SKM-1 (cell line): ENCODE measurements around the gene ZNF618.

Source experiments
- DNase-seq: peaks from one replicate; lab custom pipeline; 2025; ENCODE audit not compliant: unreplicated experiment; lab: John Stamatoyannopoulos, UW

ZNF618 gene

DNA sequence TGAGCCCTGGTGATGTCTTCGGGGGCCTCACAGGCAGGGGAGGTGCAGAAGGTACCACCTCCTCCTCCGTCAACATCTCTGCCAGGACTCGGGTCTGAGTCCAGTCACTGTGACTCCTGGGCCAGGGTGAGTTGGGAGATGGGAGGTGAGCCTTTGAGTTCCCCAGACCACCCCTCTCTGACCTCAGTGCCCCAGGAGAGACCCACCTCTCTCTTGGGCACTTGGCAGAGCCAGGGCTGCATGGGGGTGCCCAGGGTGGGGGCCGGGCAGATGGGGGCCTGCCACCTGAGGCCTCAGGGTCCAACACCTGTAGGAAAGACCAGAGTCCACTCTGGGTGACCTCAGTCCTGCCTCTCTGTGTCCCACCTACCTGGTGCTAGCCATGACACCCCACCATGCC is 216.2 kb downstream of the ZNF618 start:
- DNase-seq, result no peak

DNA sequence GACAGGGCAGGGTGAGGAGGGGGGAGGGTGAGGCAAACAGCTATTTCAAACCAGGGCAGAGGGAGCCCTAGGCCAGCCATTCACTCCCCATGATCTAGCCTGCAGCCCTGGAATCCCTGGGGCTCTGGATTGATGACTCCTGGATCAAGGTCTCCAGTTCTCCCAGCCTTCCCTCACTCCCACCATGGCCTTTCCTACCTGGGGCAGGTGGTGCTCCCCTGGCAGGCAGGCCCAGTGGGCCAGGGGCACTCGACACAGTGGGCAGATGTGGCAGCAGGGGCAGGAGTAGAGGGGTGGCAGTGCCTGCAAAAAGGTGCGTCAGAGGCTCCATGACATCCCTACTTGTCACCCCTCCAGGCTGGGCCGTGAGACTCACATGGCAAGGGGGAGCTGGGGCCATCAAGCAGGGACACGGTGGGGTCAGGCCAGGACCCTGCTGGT is 216.9 kb downstream of the ZNF618 start:
- no peak for DNase-seq

DNA sequence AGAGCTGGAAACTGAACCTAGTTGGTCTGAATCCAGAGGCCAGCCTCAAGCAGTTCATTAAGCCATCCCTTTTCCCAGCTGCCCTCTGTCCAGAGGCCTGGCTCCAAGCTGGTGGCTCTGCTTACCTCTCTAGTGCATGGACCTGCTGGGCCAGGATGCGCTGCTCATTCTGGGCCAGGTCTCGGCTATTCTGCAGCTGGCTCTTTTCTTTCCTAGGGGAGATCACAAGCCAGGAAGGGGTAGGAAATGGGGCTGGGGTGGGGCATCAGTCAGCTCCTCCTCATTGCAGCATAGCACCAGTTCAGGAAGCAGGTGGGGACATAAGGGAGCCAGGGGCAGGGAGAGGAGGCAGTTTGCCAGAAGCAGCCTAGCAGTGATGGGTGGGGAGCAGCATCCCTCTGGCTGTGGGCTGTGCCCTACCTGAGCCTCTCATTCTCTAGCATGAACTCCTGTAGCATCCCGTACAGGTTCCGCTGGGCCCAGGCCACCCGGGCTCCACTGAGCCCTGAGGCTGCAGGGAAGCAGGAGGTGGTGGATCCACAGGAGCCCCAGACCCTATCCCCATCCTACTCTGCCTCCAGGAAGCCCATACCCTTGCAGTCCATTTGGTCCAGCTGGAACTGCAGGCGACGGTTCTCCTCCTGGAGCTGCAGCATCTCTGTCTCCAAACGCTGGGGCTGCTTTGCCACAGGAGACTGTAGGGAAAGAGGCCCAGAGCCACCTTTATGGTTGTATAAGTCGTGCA is 217.8 kb downstream of the ZNF618 start:
- no peak for DNase-seq

DNA sequence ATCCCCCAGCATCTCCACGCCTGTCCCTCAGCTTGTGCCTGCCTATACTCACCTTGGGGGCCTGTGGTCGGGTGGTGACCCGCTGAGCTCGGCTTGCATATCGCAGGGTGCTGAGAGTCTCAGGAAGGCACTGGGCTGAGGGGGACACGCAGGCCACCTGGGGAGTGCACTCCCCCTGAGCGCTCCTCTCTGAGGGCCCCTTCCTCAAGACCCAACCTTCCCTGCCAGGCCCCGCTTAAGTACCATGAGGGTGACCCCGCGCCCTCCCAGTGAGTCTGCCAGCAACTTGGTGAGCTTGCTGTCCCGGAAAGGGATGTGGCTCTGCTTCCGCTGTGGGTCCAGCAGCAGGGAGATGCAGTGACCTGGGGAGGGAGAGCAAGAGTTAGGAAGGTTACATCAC is 218.9 kb downstream of the ZNF618 start:
- DNase-seq, result no peak

DNA sequence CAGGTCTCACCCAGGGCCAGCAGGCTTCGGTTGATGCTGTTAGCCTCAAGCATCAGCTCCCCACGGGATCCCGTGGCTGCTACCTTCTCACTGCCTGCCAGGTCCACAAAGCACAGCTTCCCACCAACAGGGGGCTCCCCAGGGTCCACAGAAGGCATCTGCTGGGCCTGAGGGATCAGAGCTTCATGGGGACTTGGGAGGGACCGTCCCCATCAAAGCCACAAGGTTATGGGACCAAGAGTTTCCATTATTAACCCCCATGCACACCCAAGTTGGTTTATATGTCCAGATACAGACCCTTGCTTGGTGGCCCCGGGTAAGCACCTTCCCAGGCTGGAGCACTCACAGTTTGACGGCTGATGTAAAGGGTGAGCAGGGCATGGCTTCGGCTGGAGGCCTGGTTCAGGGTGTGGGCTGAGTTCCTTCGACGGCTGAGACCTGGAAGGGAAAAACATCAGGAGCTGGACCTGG is 220.0 kb downstream of the ZNF618 start:
- no peak for DNase-seq

DNA sequence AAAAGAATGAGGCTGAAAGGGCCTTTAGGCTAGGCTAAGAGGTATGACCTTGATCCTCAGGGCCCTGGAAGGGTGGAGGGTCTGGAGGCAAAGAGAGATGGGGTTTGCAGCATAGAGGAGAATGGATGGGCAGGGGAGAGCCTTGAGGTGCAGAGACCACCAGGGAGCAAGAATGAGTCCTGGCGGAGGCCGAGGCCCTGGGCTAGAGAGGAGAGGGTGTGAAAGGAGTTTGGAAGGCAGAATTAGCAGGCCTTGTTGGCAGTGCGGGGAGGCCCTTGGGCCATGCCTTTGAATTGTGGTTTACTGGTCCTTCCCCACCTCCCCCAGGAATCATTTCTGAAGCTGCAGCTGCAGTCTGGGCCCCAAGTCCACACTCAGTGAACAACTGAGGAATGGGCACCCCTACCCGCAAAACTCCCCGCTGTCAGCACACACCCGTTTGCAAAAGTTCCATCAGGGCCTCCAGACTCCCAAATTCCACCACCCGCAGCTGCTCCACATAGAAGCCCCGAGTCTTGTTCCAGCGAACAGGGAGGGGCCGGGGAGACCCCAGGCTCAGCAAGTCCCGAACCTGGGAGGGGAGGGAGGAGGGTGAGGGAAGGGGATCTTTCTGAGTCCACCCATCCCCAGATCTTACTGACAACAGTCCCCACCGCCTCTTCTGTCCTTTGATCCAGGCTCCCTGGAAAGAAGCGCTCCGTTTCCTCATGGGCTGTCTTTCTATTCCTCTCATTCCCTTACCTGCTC is 220.9 kb downstream of the ZNF618 start:
- no peak for DNase-seq

DNA sequence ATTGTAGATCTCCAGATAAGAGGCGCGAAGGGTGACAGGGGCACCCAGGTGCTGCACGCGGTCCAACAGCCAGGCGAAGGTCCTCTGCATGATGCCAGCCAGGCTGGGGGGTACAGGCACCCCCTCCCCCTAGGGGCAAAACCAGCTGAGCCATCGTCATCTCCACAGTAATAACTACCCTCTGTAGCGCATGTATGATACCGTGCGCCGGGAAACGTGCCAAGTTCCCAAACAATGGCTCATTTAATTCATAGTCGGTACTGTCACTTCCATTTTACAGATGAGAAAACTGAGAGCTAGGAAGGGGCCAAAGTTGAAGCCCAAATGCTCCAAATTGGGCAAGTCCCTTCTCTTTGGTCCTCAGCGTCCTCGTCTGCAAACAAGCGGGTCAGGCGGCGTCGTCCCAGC is 221.5 kb downstream of the ZNF618 start:
- DNase-seq, result no peak

DNA sequence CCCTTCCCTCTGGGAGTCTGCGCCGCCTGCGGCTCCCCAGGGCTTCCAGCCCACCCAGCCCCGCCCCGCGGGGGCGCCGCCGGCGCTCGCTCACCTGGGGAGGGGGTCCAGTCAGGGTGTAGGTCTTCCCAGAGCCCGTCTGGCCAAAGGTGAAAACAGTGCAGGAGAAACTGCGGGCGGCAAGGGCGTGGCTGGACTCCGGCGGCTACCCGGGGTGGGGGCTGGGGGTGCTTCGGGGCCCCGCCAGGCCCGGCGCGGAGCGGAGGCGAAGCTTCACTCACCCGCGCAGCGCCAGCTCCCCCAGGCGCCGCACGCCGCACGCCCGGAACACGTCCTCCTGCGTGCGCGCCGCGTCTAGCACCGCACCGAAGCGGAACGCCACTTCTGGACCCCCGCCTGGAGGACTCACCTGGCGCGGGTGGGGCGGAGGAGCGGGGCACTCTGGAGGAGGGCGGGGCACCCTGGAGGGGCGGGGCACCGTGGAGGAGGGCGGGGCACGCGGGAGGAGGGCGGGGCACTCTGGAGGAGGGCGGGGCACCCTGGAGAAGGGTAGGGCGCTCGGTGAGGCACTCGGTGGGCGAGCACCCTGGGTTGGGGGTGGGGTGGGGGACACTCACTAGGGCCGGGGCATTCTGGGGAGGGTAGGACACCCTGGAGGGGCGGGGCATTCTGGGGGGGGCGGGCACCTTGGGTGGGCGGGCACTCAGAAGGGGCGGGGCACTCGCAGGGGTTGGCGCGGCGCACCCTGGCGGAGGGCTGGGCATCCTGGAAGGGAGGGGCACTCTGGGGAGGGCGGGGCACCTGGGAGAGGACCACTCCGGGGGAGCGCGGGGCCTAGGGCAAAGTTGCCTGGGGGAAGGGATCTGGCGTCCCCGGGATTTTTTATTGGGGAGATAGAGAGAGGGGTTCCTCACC is 222.2 kb downstream of the ZNF618 start:
- DNase-seq, result no peak

DNA sequence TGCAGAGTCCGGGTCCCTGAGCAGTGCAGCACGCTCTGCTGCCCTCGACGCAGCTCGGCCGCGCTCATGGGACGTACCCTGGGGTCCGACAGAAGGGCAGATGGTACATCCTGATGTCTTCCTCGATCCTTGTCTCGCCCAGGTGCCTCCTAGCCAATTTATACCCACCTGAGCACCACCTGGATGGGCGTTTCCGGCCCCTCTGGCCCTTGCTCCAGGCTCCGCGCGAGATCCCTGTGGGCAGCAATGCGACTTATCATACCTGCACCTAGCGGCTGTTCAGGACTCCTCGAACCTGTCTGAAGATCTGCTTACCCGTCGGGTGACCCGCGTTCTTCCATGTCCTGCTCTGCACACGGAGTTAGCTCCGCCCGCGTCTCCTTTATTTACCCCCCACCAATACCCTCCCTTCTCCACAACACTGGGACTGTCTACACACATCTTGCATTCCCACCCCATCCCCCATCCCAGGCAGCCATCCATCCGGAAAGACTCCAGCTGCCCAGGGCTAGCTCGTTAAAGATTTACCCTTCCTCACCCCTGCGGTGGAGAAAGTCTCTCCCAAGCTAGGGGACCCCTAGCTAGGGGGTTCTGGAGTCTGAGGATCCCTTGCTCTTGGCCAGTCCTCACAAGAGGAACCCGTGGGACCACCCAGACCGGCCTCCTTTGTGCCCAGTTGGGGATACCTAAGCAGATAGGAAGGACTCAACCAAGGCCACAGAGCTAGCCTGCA is 223.0 kb downstream of the ZNF618 start, which contains the start of gene KIF12:
TSS of gene KIF12 (minus strand) at position 357 of the 733 bp plus-strand sequence. CDS start at position 341, 16 bp downstream.
- no peak for DNase-seq

DNA sequence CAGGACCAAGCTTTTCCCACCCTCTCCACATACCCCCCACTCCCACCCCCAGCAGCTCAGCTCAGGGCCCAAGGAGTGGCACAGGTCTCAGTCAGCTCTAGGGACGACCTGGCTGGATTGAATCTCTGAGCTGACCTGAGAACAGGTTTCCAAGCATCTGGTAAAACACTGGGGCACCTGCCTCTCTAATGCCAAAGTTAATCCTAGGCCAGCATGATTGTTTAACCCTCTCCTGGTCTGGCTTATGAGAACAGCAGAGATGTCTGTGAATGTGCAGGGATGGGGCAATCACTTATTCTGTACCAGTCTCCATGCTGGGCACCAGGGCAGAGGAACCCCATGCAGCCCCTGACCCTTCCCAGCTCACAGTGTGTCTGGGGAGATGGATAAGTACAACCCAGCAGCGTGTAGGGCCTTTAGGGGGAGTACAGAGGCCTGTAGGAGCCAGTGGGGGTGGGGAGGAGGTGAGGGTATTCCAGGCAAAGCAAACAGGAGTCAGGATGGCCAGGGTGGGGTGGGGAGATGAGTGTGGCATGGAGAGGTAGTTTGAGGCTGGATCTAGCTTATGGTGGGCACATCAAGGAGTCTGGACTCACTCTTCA is 223.7 kb downstream of the ZNF618 start:
- DNase-seq, result no peak

DNA sequence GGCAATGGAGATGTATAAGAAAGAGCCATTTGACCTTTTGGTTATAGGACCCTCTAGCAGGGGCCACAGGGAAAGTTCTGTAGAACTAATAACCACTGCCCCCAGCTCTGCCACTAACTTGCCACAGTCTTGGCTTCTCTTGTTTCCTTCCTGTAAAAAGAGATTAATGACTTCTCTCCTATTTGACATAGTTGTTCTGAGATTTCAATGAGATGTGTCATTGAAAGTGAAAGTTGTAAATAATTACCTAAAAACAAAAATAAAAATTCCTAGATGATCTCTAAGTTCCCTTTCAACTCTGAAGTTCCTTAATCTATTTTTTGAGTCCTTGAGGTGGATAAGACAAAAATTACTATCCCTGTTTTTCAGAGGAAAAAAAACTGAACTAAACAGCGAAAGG is 224.4 kb downstream of the ZNF618 start:
- no peak for DNase-seq

DNA sequence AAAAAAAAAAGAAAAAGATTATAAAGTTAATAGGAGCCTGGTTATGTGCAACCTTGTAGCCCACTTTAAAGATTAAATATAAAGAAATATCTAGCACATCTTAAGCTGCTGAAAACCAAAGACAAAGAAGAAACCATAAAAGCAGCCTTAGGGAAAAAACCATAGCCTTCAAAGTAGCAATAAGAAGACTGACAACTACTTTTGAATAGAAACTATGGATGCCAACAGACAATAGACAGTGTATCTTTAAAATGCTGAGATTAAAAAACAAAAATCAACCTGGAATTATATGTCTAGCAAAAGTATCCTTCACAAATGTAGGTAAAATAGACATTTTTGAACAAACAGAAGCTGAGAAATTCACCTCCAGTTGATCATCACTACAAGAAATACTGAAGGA is 226.4 kb downstream of the ZNF618 start:
- no peak for DNase-seq

DNA sequence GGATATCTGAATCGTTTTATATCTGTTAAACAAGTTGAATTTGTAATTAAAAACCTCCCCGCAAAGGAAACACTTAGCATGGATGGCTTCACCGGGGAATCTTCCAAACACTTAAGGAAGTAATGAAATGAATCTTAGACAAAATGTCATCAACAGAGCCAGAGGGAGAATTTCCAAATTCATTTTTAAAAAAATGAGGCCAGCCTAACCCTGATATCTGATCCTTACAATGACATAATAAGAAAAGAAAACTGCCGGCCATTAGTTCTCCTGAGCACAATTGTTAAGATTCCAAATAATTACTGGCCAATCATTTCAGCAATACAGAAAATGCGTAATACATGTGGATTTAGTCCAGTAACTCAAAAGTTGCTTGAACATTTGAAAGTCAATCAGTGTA is 229.1 kb downstream of the ZNF618 start:
- no peak for DNase-seq
